CD4-positive, alpha-beta T cell treated with Interleukin-17A for 4 hours (primary cell): Measurements from ENCODE around the gene CHAF1A.

Experiments used
- DNase-seq: peaks from one replicate; pipeline ENCODE4 v3.0.0-alpha.2; 2020; ENCODE audit warnings: mixed read lengths

The CHAF1A gene

GRCh38 chr19:4366666-4367335 is 35.6 kb upstream of the CHAF1A start:
- no peak for DNase-seq

GRCh38 chr19:4367336-4367723 is 35.1 kb upstream of the CHAF1A start:
- no peak for DNase-seq

GRCh38 chr19:4367781-4368127 is 34.7 kb upstream of the CHAF1A start:
- DNase-seq: no peak

GRCh38 chr19:4368128-4368820 is 34.2 kb upstream of the CHAF1A start:
- no peak for DNase-seq

- DNase-seq: peak; percentile 69
Measured at GRCh38 chr19:4369109-4369887, 33.1 kb upstream of the CHAF1A start.

- peak; percentile 85 for DNase-seq
Measured at GRCh38 chr19:4369888-4370260, 32.6 kb upstream of the CHAF1A start.

- no peak for DNase-seq
Measured at GRCh38 chr19:4370418-4371041, 31.9 kb upstream of the CHAF1A start.

- no peak for DNase-seq
Measured at GRCh38 chr19:4371247-4372164, 30.9 kb upstream of the CHAF1A start.

GRCh38 chr19:4372165-4373012 is 30.1 kb upstream of the CHAF1A start:
- no peak for DNase-seq

GRCh38 chr19:4373013-4373367 is 29.4 kb upstream of the CHAF1A start:
- no peak for DNase-seq

GRCh38 chr19:4373601-4374497 is 28.6 kb upstream of the CHAF1A start:
- DNase-seq: no peak

- no peak for DNase-seq
Measured at GRCh38 chr19:4374498-4375163, 27.8 kb upstream of the CHAF1A start.

- DNase-seq: no peak
Measured at GRCh38 chr19:4375164-4376027, 27.0 kb upstream of the CHAF1A start.

- no peak for DNase-seq
Measured at GRCh38 chr19:4376028-4376670, 26.3 kb upstream of the CHAF1A start.

- DNase-seq: no peak
Measured at GRCh38 chr19:4376671-4376990, 25.8 kb upstream of the CHAF1A start.

- no peak for DNase-seq
Measured at GRCh38 chr19:4376991-4377781, 25.3 kb upstream of the CHAF1A start.

GRCh38 chr19:4378886-4379285 is 23.6 kb upstream of the CHAF1A start:
- no peak for DNase-seq
